Naive thymus-derived CD8-positive, alpha-beta T cell (primary cell): ENCODE results near the gene PIK3R1. TPM values are rescaled to one million over a fixed set of nuclear protein-coding genes. Genes with fewer than 3 reads are reported as not detected.

Experiments
- ATAC-seq, 2 donors: fragments of 150-1000 bp; cut with Tn5 transposase in 1 of 2; sonication (Bioruptor Pico), chemical (Tn5 transposase) in 1 of 2; 1 replicate in 1 of 2; 2 replicates in 1 of 2; pipeline ENCODE4 v1.10.0; 2021; ENCODE audit warnings: mild to moderate bottlenecking in 2 of 2, moderate library complexity in 2 of 2
- POLR2A ChIA-PET: fragments of 350-600 bp; sonication (Branson Sonifier 250); formaldehyde crosslinking; loops from one replicate; lab custom pipeline; 2021; ENCODE audit warnings: antibody characterized with exemption; lab: Charles Lee
- DNase-seq, 10 donors: peaks; one replicate each; pipeline versions ENCODE4 v3.0.0 to v3.0.0-alpha.2; 2020 to 2022
- H3K27ac Mint-ChIP-seq, 10 donors: one replicate each; pipeline ENCODE4 v1.8.0; 2020 to 2022; ENCODE audit warnings: mild to moderate bottlenecking in 10 of 10, mixed read lengths in 10 of 10, moderate library complexity in 4 of 10, inconsistent platforms in 1 of 10
- H3K27me3 Mint-ChIP-seq, 5 donors: one replicate each; pipeline ENCODE4 v1.8.0; 2021 to 2022; ENCODE audit warnings: mixed read lengths in 5 of 5
- H3K36me3 Mint-ChIP-seq, 3 donors: one replicate each; pipeline ENCODE4 v1.8.0; 2020 to 2022; ENCODE audit warnings: mixed read lengths in 3 of 3, mild to moderate bottlenecking in 2 of 3, inconsistent platforms in 1 of 3
- H3K4me1 Mint-ChIP-seq, 4 donors: one replicate each; pipeline ENCODE4 v1.8.0; 2021 to 2022; ENCODE audit warnings: mixed read lengths in 4 of 4
- H3K4me3 Mint-ChIP-seq, 10 donors: one replicate each; pipeline ENCODE4 v1.8.0; 2020 to 2022; ENCODE audit warnings: mild to moderate bottlenecking in 10 of 10, mixed read lengths in 10 of 10, moderate library complexity in 6 of 10, inconsistent platforms in 1 of 10
- H3K9me3 Mint-ChIP-seq, 9 donors: one replicate each; pipeline ENCODE4 v1.8.0; 2020 to 2022; ENCODE audit warnings: mixed read lengths in 9 of 9, mild to moderate bottlenecking in 3 of 9, inconsistent platforms in 1 of 9, moderate library complexity in 1 of 9
- polyA plus RNA-seq, 3 donors: library from polyadenylated mRNA; unstranded; fragments of 300-500 nt; fragmentation: Illumina TruSeq; gene quantifications; one replicate each; pipeline ENCODE4 v1.2.3, GENCODE V29; 2021
- total RNA-seq, 8 experiments: library from RNA in 2 of 8; stranded (reverse) in 2 of 8; gene quantifications; one replicate each; pipeline ENCODE4 v1.2.3 and lab custom pipeline; 2021 to 2026

The PIK3R1 gene
- total and polyA plus RNA-seq, 5 experiments from 2014 or later: 69.1 to 98.3 (median 91.4) TPM

DNA sequence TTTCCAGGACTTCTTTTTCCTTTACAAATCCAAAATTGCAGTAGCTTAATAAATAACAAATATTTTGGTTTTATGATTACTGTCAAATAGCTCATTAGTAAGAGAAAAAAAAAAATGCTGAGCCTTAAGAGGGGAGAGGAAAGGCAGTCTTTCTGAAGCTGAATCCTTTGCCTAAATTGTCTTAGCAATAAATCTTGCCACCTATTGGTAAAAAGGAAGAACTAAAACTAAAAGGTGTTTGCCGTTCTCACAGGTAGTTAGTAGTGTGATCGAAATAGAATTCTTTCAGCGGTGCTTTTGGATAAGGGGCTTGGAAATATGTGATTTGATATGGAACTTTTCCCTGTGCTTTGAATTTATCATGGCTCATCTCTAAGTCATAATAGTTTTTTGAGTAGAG is 31.2 kb downstream of the PIK3R1 start:
- ATAC-seq (peak; percentile 41 to 53), DNase-seq (peak in 2 of 10 donors; percentile 49 to 50)
- Mint-ChIP-seq H3K36me3 (peaks cover 0 to 7% (median 0%) of the 10 kb centered on the region in 3 donors), H3K9me3 (no peaks in the 10 kb centered on the region), H3K4me1 (peaks cover 33 to 87% (median 80%) of the 10 kb centered on the region in 4 donors), H3K4me3 (peak overlapping the region in 3 of 10 donors; percentile 2 to 33 (median 5)), H3K27ac (peak overlapping the region in 6 of 10 donors; percentile 0 to 73 (median 64)), H3K27me3 (no peaks in the 10 kb centered on the region)
- POLR2A ChIA-PET: interaction anchor here (1.0 kb wide), 1 partner anchor 31 kb away, joined by 10 read pairs; the partner anchor contains the start of gene PIK3R1

GRCh38 chr5:68247627-68248026 is 32.1 kb downstream of the PIK3R1 start:
- Mint-ChIP-seq H3K27me3 (no peaks in the 10 kb centered on the region), H3K27ac (peak overlapping the region in 3 of 10 donors; percentile 15 to 47 (median 28)), H3K4me3 (no peak overlapping the region), H3K9me3 (no peaks in the 10 kb centered on the region), H3K36me3 (no peaks in the 10 kb centered on the region), H3K4me1 (peaks cover 30 to 87% (median 80%) of the 10 kb centered on the region in 4 donors)
- DNase-seq: no peak
- POLR2A ChIA-PET: interaction anchor here (0.7 kb wide), 1 partner anchor 1086 kb away, joined by 3 read pairs; no protein-coding TSS in a partner anchor
- ATAC-seq: no peak

- no peak for ATAC-seq
- H3K36me3 Mint-ChIP-seq: no peaks in the 10 kb centered on the region
- H3K4me3 Mint-ChIP-seq: no peak overlapping the region
- H3K4me1 Mint-ChIP-seq: peaks cover 28 to 87% (median 78%) of the 10 kb centered on the region in 4 donors
- H3K27me3 Mint-ChIP-seq: no peaks in the 10 kb centered on the region
- peak overlapping the region in 7 of 10 donors; percentile 21 to 94 (median 73) for H3K27ac Mint-ChIP-seq
- no peak for DNase-seq
- POLR2A ChIA-PET: no interaction called here
- H3K9me3 Mint-ChIP-seq: no peaks in the 10 kb centered on the region
These were observed 33.3 kb downstream of the PIK3R1 start for GRCh38 chr5:68248896-68249295.

GRCh38 chr5:68249520-68249919 is 34.0 kb downstream of the PIK3R1 start:
- Mint-ChIP-seq H3K9me3 (no peaks in the 10 kb centered on the region), H3K4me1 (peaks cover 33 to 88% (median 79%) of the 10 kb centered on the region in 4 donors), H3K27me3 (no peaks in the 10 kb centered on the region), H3K27ac (peak overlapping the region; percentile 61 to 94 (median 86)), H3K4me3 (peak overlapping the region in 2 of 10 donors; percentile 8 to 60), H3K36me3 (no peaks in the 10 kb centered on the region)
- POLR2A ChIA-PET: interaction anchor here (2.2 kb wide), 1 partner anchor 34 kb away, joined by 18 read pairs; the partner anchor contains the start of gene PIK3R1
- DNase-seq: no peak
- ATAC-seq: no peak

GRCh38 chr5:68250661-68251298 is 35.2 kb downstream of the PIK3R1 start:
- ATAC-seq: no peak
- no peaks in the 10 kb centered on the region for H3K36me3 Mint-ChIP-seq
- POLR2A ChIA-PET: interaction anchor here (2.2 kb wide), 1 partner anchor 35 kb away, joined by 18 read pairs; the partner anchor contains the start of gene PIK3R1
- H3K9me3 Mint-ChIP-seq: no peaks in the 10 kb centered on the region
- H3K4me3 Mint-ChIP-seq: peak overlapping the region; percentile 20 to 77 (median 60)
- peak overlapping the region; percentile 57 to 94 (median 86) for H3K27ac Mint-ChIP-seq
- DNase-seq: no peak
- H3K27me3 Mint-ChIP-seq: no peaks in the 10 kb centered on the region
- peaks cover 37 to 90% (median 85%) of the 10 kb centered on the region in 4 donors for H3K4me1 Mint-ChIP-seq

GRCh38 chr5:68251386-68251785 is 35.8 kb downstream of the PIK3R1 start:
- ATAC-seq (peak; percentile 66 to 70), DNase-seq (peak in 9 of 10 donors; percentile 19 to 71 (median 50))
- H3K36me3 Mint-ChIP-seq: no peaks in the 10 kb centered on the region
- POLR2A ChIA-PET: interaction anchor here (2.2 kb wide), 1 partner anchor 35 kb away, joined by 18 read pairs; the partner anchor contains the start of gene PIK3R1
- no peaks in the 10 kb centered on the region for H3K9me3 Mint-ChIP-seq
- peak overlapping the region in 9 of 10 donors; percentile 1 to 77 (median 43) for H3K4me3 Mint-ChIP-seq
- no peaks in the 10 kb centered on the region for H3K27me3 Mint-ChIP-seq
- peak overlapping the region; percentile 60 to 95 (median 90) for H3K27ac Mint-ChIP-seq
- peaks cover 38 to 91% (median 87%) of the 10 kb centered on the region in 4 donors for H3K4me1 Mint-ChIP-seq

- ATAC-seq (no peak), DNase-seq (no peak)
- POLR2A ChIA-PET: interaction anchor here (1.1 to 7.6 kb wide), 2 partner anchors 14 to 36 kb away, joined by 7 to 40 read pairs; partner anchors contain the start of gene PIK3R1
- Mint-ChIP-seq H3K4me3 (peak overlapping the region; percentile 1 to 77 (median 46)), H3K4me1 (peaks cover 44 to 93% (median 89%) of the 10 kb centered on the region in 4 donors), H3K27me3 (no peaks in the 10 kb centered on the region), H3K27ac (peak overlapping the region; percentile 60 to 95 (median 90)), H3K36me3 (no peaks in the 10 kb centered on the region), H3K9me3 (no peaks in the 10 kb centered on the region)
These were observed 36.4 kb downstream of the PIK3R1 start for GRCh38 chr5:68251804-68252522.

GRCh38 chr5:68252673-68253623 is 37.4 kb downstream of the PIK3R1 start:
- Mint-ChIP-seq H3K9me3 (no peaks in the 10 kb centered on the region), H3K4me3 (peak overlapping the region in 3 of 10 donors; percentile 3 to 43 (median 36)), H3K27ac (peak overlapping the region; percentile 60 to 95 (median 90)), H3K36me3 (no peaks in the 10 kb centered on the region), H3K27me3 (no peaks in the 10 kb centered on the region), H3K4me1 (peaks cover 49 to 95% (median 92%) of the 10 kb centered on the region in 4 donors)
- ATAC-seq: peak in 1 of 2 donors; percentile 24
- POLR2A ChIA-PET: interaction anchor here (0.7 to 7.6 kb wide), 5 partner anchors 9 to 458 kb away, joined by 3 to 40 read pairs (median 4); partner anchors contain the start of gene PIK3R1
- DNase-seq: peak in 9 of 10 donors; percentile 17 to 68 (median 30)

- Mint-ChIP-seq H3K4me3 (peak overlapping the region in 3 of 10 donors; percentile 7 to 74 (median 39)), H3K27me3 (no peaks in the 10 kb centered on the region), H3K9me3 (no peaks in the 10 kb centered on the region), H3K36me3 (no peaks in the 10 kb centered on the region), H3K27ac (peak overlapping the region in 9 of 10 donors; percentile 18 to 95 (median 85)), H3K4me1 (peaks cover 50 to 98% (median 94%) of the 10 kb centered on the region in 4 donors)
- DNase-seq (no peak), ATAC-seq (no peak)
- POLR2A ChIA-PET: interaction anchor here (0.7 to 7.6 kb wide), 5 partner anchors 10 to 459 kb away, joined by 3 to 40 read pairs (median 4); partner anchors contain the start of gene PIK3R1
These were observed 38.3 kb downstream of the PIK3R1 start for GRCh38 chr5:68253624-68254585.

GRCh38 chr5:68254810-68255209 is 39.3 kb downstream of the PIK3R1 start:
- Mint-ChIP-seq H3K4me3 (peak overlapping the region in 8 of 10 donors; percentile 20 to 77 (median 50)), H3K4me1 (peaks cover 51 to 98% (median 93%) of the 10 kb centered on the region in 4 donors), H3K27me3 (no peaks in the 10 kb centered on the region), H3K36me3 (no peaks in the 10 kb centered on the region), H3K9me3 (no peaks in the 10 kb centered on the region), H3K27ac (peak overlapping the region; percentile 18 to 95 (median 86))
- ATAC-seq (no peak), DNase-seq (no peak)
- POLR2A ChIA-PET: interaction anchor here (0.7 to 7.6 kb wide), 3 partner anchors 15 to 842 kb away, joined by 3 to 40 read pairs (median 4); partner anchors contain the start of gene PIK3R1
